DMS 273 (cell line): ENCODE results near the gene OR2L5.

Source experiments
- DNase-seq: peaks from one replicate; lab custom pipeline; 2025; ENCODE audit not compliant: unreplicated experiment; lab: John Stamatoyannopoulos, UW

The OR2L5 gene, protein sequence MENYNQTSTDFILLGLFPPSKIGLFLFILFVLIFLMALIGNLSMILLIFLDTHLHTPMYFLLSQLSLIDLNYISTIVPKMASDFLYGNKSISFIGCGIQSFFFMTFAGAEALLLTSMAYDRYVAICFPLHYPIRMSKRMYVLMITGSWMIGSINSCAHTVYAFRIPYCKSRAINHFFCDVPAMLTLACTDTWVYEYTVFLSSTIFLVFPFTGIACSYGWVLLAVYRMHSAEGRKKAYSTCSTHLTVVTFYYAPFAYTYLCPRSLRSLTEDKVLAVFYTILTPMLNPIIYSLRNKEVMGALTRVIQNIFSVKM

DNA sequence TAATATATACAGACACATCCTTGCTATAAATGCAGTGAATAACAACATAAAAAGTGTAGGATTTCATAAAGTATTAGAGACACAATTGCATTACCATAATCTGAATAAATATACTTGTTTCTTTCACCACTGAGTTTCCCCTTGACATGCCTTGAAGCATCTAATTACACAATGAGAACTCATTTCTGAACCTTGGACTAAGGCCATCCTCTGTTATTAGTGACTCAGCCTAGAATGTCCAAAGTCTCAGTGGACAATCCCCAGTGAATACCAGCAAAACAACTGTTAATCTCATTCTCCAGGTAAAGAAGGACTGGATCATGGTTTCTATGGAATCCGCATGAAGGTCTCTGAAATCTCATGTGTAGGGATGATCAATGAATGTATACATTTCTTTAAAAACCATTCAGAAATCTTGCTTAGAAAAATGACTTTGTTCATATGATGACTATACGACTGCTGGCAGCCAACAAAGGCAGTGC, at the start of gene OR2L5:
OR2L5 (plus strand) TSS at position 432 of the 482 bp plus-strand sequence. CDS start 8,288 bp downstream, outside the sequence.
- DNase-seq: no peak

- DNase-seq: no peak
Observed at GRCh38 chr1:247964933-247965332, 48.5 kb upstream of the OR2L5 start, which contains the start of gene OR2AK2. TSS of gene OR2AK2 (plus strand) at chr1:247965233. CDS start at chr1:247965377, 144 bp downstream.

GRCh38 chr1:247966532-247967204, 46.8 kb upstream of the OR2L5 start:
- no peak for DNase-seq

DNA sequence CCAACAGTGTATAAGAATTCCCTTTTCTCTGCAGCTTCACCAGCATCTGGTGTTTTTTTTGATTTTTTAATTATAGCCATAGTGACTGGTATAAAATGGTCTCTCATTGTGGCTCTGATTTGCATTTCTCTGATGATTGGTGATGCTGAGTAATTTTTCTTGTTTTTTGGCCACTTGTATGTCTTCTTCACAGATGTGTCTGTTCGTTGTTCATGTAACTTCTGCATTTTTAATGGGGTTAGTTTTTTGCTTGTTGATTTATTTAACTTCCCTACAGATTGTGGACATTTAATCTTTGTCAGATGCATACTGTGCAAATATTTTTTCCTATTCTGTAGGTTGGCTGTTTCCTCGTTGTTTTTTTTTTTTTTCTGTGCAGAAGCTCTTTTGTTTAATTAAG, 20.5 kb upstream of the OR2L5 start:
- no peak for DNase-seq

DNA sequence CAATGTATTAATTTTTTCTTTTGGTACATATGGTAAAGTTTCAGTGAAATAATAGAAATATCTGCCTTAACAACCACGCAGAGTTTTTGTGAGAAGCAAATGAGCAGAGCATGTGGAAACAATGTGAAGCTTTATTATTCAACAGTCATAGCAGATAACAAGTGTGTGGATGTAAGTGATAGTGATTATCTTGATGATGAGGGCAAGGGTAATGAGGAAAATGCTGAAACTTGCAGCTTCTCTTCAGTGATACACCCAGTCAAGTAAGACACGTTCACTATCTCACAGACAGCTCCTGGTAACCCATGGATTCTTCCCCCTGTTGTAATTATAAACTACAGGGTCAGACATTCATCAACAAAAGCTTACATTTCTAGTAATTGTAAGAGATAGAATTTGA, 14.6 kb upstream of the OR2L5 start:
- DNase-seq: no peak

DNA sequence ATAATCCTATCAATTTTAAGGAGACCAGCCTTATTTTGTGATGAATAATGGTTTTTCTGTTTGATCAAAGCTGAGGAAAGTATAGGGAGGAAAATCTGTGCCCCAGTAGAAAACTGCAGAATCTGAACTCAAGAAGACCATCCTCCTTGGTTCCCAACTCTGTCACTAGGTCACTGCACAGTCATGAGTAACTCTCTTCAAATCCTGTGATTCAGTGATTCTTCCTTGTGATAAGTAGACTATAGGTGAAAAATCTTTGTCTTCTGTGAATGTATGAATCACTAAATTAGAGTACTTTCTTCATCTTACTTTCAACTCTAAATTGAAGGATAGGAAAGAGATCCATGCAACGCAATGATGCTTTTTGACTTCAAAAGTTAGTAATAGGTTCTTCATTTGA, 13.3 kb upstream of the OR2L5 start:
- no peak for DNase-seq

GRCh38 chr1:248007778-248008177, 5.7 kb upstream of the OR2L5 start:
- DNase-seq: no peak

DNA sequence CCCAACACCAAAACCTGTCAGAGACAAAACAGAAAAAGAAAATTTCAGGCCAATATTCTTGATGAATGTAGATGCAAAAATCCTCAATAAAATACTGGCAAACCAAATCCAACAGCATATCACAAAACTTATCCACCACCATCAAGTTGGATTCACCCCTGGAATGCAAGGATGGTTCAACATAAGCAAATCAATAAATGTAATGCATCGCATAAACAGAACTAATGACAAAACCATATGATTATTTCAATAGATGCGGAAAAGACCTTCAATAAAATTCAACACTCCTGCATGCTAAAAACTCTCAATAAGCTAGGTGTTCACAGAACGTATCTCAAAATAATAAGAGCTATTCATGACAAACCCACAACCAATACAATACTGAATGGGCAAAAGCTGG, 3.8 kb upstream of the OR2L5 start:
- no peak for DNase-seq

DNA sequence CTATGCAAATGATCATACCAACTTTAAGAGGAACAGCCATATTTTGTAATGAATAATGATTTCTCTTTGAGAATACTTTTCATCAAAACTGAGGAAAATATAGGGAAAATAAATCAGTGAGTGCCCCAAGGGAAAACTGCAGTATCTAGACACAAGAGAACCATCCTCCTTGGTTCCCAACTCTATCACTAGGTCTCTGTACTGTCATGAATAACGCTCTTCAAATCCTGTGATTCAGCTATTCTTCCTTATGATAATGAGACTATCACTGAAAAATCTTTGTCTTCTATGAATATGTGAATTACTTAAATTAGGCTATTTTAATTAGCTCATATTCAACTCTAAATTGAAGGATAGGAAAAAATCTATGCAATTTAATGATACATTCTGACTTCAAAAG, 2.3 kb downstream of the OR2L5 start:
- DNase-seq: no peak

DNA sequence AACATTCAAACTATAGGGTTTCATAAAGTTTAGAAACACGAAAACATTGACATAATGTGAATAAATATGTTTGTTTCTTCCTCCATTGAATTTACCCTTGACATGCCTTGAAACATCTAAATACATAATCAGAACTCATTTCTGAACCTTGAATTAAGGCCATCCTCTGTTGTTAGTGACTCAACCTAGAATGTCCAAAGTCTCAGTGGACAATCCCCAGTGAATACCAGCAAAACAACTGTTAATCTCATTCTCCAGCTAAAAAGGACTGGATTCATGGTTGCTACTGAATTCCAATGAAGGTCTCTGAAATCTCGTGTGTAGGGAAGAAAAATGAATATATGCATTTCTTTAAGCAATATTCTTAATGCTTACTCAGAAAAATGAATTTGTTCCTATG, 16.3 kb downstream of the OR2L5 start, which contains the start of gene OR2L2:
OR2L2 (plus strand) TSS at position 301 of the 400 bp plus-strand sequence. CDS start 8,198 bp downstream, outside the sequence.
- no peak for DNase-seq

GRCh38 chr1:248045209-248045608, 31.7 kb downstream of the OR2L5 start:
- no peak for DNase-seq

DNA sequence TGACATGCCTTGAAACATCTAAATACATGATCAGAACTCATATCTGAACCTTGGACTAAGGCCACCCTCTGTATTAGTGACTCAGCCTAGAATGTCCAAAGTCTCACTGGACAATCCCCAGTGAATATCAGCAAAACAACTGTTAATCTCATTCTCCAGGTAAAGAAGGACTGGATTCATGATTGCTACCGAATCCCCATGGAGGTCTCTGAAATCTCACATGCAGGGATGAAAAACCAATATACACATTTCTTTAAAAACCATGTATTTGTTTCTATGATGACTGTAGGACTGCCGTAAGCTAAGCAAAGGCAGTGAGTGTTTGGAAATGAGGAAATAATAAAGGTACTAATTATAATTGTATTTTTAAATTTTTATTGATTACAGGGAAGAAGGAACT, 33.1 kb downstream of the OR2L5 start, which contains the start of gene OR2L3:
OR2L3 (plus strand) TSS at position 301 of the 400 bp plus-strand sequence. CDS start 13,846 bp downstream, outside the sequence.
- no peak for DNase-seq

- DNase-seq: no peak
Observed at GRCh38 chr1:248047008-248047407, 33.5 kb downstream of the OR2L5 start.

DNA sequence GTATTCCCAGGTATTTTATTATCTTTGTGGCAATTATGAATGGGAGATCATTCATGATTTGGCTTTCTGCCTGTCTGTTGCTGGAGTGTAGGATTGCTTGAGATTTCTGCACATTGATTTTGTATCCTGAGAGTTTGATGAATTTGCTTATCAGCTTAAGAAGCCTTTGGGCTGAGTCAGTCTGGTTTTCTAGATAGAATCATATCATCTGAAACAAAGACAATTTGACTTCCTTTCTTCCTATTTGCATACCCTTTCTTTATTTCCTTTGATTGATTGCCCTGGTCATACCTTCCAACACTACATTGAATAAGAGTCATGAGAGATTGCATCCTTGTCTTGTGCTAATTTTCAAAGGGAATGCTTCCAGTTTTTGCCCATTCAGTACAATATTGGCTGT, 41.2 kb downstream of the OR2L5 start:
- DNase-seq: no peak

GRCh38 chr1:248055261-248055660, 41.8 kb downstream of the OR2L5 start:
- no peak for DNase-seq

DNA sequence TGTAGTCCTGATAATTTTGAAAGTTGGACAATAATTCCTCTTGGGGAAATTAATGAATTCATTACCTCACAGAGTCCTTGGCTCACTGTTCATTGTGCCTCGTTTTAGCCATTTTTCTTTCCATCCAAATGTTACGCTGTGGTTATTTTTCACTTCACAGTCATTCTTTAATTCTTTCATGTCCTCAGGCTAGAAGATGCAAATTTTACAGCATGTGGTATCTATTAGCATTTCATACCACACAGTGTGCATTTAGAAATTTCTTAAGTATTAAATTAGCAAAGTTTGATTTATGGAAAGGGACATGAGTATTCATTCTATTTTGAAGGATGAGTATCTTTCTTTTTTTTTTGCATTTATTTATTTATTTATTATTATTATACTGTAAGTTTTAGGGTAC, 51.6 kb downstream of the OR2L5 start:
- DNase-seq: no peak

GRCh38 chr1:248065604-248066003, 52.1 kb downstream of the OR2L5 start:
- DNase-seq: no peak
